Neural cell (in vitro differentiated cells): Measurements from ENCODE around the gene ENOSF1.

ENCODE experiments used
- CTCF ChIP-seq: fragments of 450-650 bp; IDR thresholded peaks from 2 replicates; pipeline ENCODE4 v1.5.1; 2014; ENCODE audit warnings: antibody characterized with exemption, mild to moderate bottlenecking, moderate library complexity; ENCODE audit not compliant: poor library complexity, severe bottlenecking
- SMC3 ChIP-seq: fragments of 450-650 bp; conservative IDR thresholded peaks from 2 replicates; pipeline ENCODE4 v1.6.1; 2014; ENCODE audit warnings: antibody characterized with exemption, mild to moderate bottlenecking, moderate library complexity; ENCODE audit not compliant: poor library complexity
- TAF1 ChIP-seq: IDR thresholded peaks from 2 replicates; pipeline ENCODE4 v1.6.1; 2012; ENCODE audit warnings: low read depth

- TF ChIP-seq CTCF (peak; percentile 13), SMC3 (no peak), TAF1 (no peak)
Observed at GRCh38 chr18:658001-658946, 54.2 kb downstream of the ENOSF1 start.
